IMR-90 (cell line): ENCODE measurements around the gene IZUMO4. TPM values are rescaled to one million over a fixed set of nuclear protein-coding genes. Genes with fewer than 3 reads are reported as not detected.

Experiments used
- ATAC-seq: fragments of 200-7000 bp; cut with Tn5 transposase; 2 replicates; pipeline ENCODE4 v1.9.1; 2020; ENCODE audit warnings: low read depth, mild to moderate bottlenecking, moderate library complexity
- BruUV-seq: library from RNA; stranded (reverse); fragments of 400-500 nt; replicated peaks from 2 replicates; lab custom pipeline; 2021; lab: Mats Ljungman, UMichigan
- CTCF ChIA-PET: fragments of 300-600 bp; formaldehyde crosslinking; extraction: SDS; loops from one replicate; lab custom pipeline; 2021; ENCODE audit warnings: antibody characterized with exemption; lab: Yijun Ruan, JAX
- POLR2A ChIA-PET: fragments of 300-600 bp; sonication (Branson Sonifier 250); formaldehyde crosslinking; loops from one replicate; lab custom pipeline; 2022; ENCODE audit warnings: antibody characterized with exemption; ENCODE audit not compliant: unreplicated experiment; lab: Charles Lee
- DNase-seq: peaks from one replicate; pipeline ENCODE4 v3.0.0; 2013
- H2AFZ ChIP-seq: replicated peaks from 2 replicates; pipeline ENCODE3; 2013; ENCODE audit warnings: low read length, mild to moderate bottlenecking; ENCODE audit not compliant: poor library complexity
- H2AK5ac ChIP-seq: 2 replicates; pipeline ENCODE4 v1.6.1; 2013; ENCODE audit warnings: low read depth, low read length, inconsistent platforms
- H2AK9ac ChIP-seq: replicated peaks from 2 replicates; pipeline ENCODE3; 2013; ENCODE audit warnings: mild to moderate bottlenecking, low read depth, low read length, moderate library complexity; ENCODE audit not compliant: poor library complexity
- H2BK120ac ChIP-seq: 2 replicates; pipeline ENCODE4 v1.6.1; 2013; ENCODE audit warnings: low read depth, low read length, inconsistent platforms
- H2BK15ac ChIP-seq: 3 replicates; pipeline ENCODE4 v1.6.1; 2013; ENCODE audit warnings: low read depth, low read length, inconsistent platforms
- H2BK20ac ChIP-seq: 2 replicates; pipeline ENCODE4 v1.6.1; 2013; ENCODE audit warnings: low read depth, mild to moderate bottlenecking, inconsistent platforms, low read length, moderate library complexity
- H2BK5ac ChIP-seq: 2 replicates; pipeline ENCODE4 v1.6.1; 2013; ENCODE audit warnings: mild to moderate bottlenecking, low read depth, low read length, inconsistent platforms; ENCODE audit not compliant: poor library complexity, severe bottlenecking
- H3K14ac ChIP-seq: replicated peaks from 2 replicates; pipeline ENCODE4 v1.6.1; 2013; ENCODE audit warnings: low read depth, low read length, inconsistent platforms
- H3K18ac ChIP-seq: 2 replicates; pipeline ENCODE4 v1.6.1; 2013; ENCODE audit warnings: low read depth, low read length, control low read depth
- H3K23ac ChIP-seq: 2 replicates; pipeline ENCODE4 v1.6.1; 2013; ENCODE audit warnings: low read depth, low read length, inconsistent platforms
- H3K27ac ChIP-seq: 2 replicates; pipeline ENCODE4 v1.5.1; 2013; ENCODE audit warnings: mild to moderate bottlenecking, control low read depth, low read length; ENCODE audit not compliant: insufficient read depth
- H3K27me3 ChIP-seq: 2 replicates; pipeline ENCODE4 v1.6.1; 2013; ENCODE audit warnings: low read length; ENCODE audit not compliant: control insufficient read depth, insufficient read depth
- H3K36me3 ChIP-seq: 2 replicates; pipeline ENCODE4 v1.6.1; 2013; ENCODE audit warnings: low read length, mixed read lengths; ENCODE audit not compliant: control insufficient read depth, insufficient read depth
- H3K4ac ChIP-seq: 2 replicates; pipeline ENCODE4 v1.6.1; 2013; ENCODE audit warnings: low read depth, low read length, inconsistent platforms
- H3K4me1 ChIP-seq: 2 replicates; pipeline ENCODE4 v1.6.1; 2013; ENCODE audit warnings: low read length, mixed read lengths; ENCODE audit not compliant: control insufficient read depth, insufficient read depth
- H3K4me2 ChIP-seq: 2 replicates; pipeline ENCODE4 v1.6.1; 2013; ENCODE audit warnings: low read depth, mild to moderate bottlenecking, control low read depth, low read length, moderate library complexity
- H3K4me3 ChIP-seq: 2 replicates; pipeline ENCODE4 v1.5.1; 2013; ENCODE audit warnings: low read depth, mild to moderate bottlenecking, control low read depth, low read length, moderate library complexity; ENCODE audit not compliant: insufficient read depth
- H3K56ac ChIP-seq: 2 replicates; pipeline ENCODE4 v1.6.1; 2013; ENCODE audit warnings: low read length, inconsistent platforms; ENCODE audit not compliant: insufficient read depth; ENCODE audit errors: extremely low read depth
- H3K79me1 ChIP-seq, 2 experiments: 2 replicates each; pipeline ENCODE4 v1.6.1; 2013; ENCODE audit warnings: low read length in 2 of 2, inconsistent platforms in 1 of 2, low read depth in 1 of 2
- H3K9ac ChIP-seq: 2 replicates; pipeline ENCODE4 v1.6.1; 2013; ENCODE audit warnings: low read depth, low read length, control low read depth
- H3K9me1 ChIP-seq: 2 replicates; pipeline ENCODE4 v1.6.1; 2013; ENCODE audit warnings: low read length, inconsistent platforms; ENCODE audit not compliant: insufficient read depth
- H3K9me3 ChIP-seq: 2 replicates; pipeline ENCODE4 v1.6.1; 2013; ENCODE audit warnings: low read length; ENCODE audit not compliant: control insufficient read depth, insufficient read depth
- H4K20me1 ChIP-seq: 2 replicates; pipeline ENCODE4 v1.6.1; 2013; ENCODE audit warnings: low read length, inconsistent platforms; ENCODE audit not compliant: insufficient read depth
- H4K5ac ChIP-seq: 2 replicates; pipeline ENCODE4 v1.6.1; 2013; ENCODE audit warnings: mild to moderate bottlenecking, low read depth, low read length, control low read depth
- H4K8ac ChIP-seq, 2 experiments: 2 replicates each; pipeline ENCODE4 v1.6.1; 2013; ENCODE audit warnings: low read depth in 2 of 2, low read length in 2 of 2, control low read depth in 1 of 2, inconsistent platforms in 1 of 2
- H4K91ac ChIP-seq: 2 replicates; pipeline ENCODE4 v1.6.1; 2013; ENCODE audit warnings: low read depth, low read length, inconsistent platforms; ENCODE audit not compliant: insufficient read depth
- MAFK ChIP-seq: IDR thresholded peaks from 2 replicates; pipeline ENCODE4 v1.6.1; 2012; ENCODE audit warnings: low read depth, low read length, improper control_type of control experiment
- NFE2L2 ChIP-seq: fragments of 150-350 bp; IDR thresholded peaks from 2 replicates; pipeline ENCODE4 v1.6.1; 2016; ENCODE audit warnings: low read depth, mild to moderate bottlenecking, low read length
- RCOR1 ChIP-seq: IDR thresholded peaks from 2 replicates; pipeline ENCODE4 v1.6.1; 2012; ENCODE audit warnings: mild to moderate bottlenecking, low read length, improper control_type of control experiment; ENCODE audit not compliant: insufficient replicate concordance
- RFX5 ChIP-seq: IDR thresholded peaks from 2 replicates; pipeline ENCODE4 v1.8.0; 2012; ENCODE audit warnings: low read depth, mild to moderate bottlenecking, low read length, moderate library complexity
- WGBS, 2 experiments: methylation state at CpG; one replicate each; pipeline versions ENCODE4 v1.1.5 to v1.1.7; 2013; ENCODE audit warnings: missing lambda C conversion rate in 2 of 2; ENCODE audit not compliant: insufficient read length in 1 of 2; ENCODE audit errors: extremely low coverage in 2 of 2; 5-methylcytosine and 5-hydroxymethylcytosine counted together
- dilution Hi-C: fragments of 300-500 bp; cut with HindIII; formaldehyde crosslinking; loops from one replicate; pipeline ENCODE4 v1.14.3; 2018; ENCODE audit warnings: low sequenced_read_pairs; ENCODE audit not compliant: unreplicated experiment
- in situ Hi-C: fragments of 300-500 bp; cut with MboI; formaldehyde crosslinking; loops from 3 replicates; pipeline ENCODE4 v1.14.3; 2019; ENCODE audit warnings: low sequenced_read_pairs, inconsistent platforms, mixed read lengths
- intact Hi-C: fragments of 100-400 bp; cut with micrococcal nuclease; formaldehyde crosslinking; loops from 2 replicates; pipeline ENCODE4 v1.10.0; 2022
- polyA plus RNA-seq, 3 experiments: library from polyadenylated mRNA; depleted of rRNA; stranded (reverse); fragments of >200 nt; gene quantifications; 2 replicates each; pipeline ENCODE4 v1.2.3, GENCODE V29; 2012; ENCODE audit warnings: low replicate concordance in 1 of 3
- total RNA-seq: library from RNA; depleted of rRNA; stranded (reverse); fragments of >200 nt; gene quantifications from 2 replicates; pipeline ENCODE4 v1.2.3, GENCODE V29; 2012
- TF ChIP-seq, protein P1 (sequence below): fragments of 150-350 bp; IDR thresholded peaks from 2 replicates; pipeline ENCODE4 v1.6.1; 2016; ENCODE audit warnings: low read depth, mild to moderate bottlenecking, low read length, moderate library complexity, borderline replicate concordance

Gene IZUMO4
- total and polyA plus RNA-seq, 2 of the 4 experiments (the other 2 are of a cell fraction): 0.72 to 2.8 TPM

DNA sequence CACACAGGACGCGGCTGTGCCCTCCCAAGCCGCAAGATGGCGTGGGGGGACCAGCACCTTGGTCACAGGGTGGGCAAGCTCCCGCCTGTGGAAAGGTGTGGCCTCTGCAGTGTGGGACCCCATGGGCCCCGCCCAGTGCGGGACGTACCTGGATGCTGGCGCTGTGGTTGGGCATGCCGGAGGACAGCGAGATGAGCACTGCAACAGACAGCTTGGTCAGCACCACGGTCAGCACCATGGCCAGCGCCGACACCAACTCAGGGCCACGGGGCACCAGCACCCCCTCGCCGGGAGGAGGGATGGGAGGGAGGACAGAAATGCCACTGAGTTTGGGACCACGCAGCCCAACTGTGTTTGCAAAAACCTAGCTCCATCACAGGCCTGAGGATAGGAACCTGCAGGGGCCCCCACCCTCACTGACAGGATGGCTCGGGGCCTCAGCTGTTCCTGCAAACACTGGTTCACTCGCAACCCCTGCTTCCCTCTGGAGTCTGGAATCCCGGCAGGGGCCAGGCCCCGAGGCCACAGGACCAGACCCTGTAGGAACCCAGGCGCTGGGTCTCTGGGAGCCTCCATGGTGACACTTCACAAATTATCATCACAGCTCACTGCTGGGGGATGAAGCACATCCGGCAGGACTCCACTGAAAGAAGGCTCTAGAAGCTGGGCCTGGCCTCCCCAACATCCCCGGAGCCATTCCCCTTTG is 27.1 kb downstream of the IZUMO4 start:
- no peaks in the 10 kb centered on the region for H3K9me3 ChIP-seq
- WGBS, 2 experiments: 90% methylated on average over 2 of the region's 25 CpGs; no CpG with 5 or more reads in 1 of the 2 experiments
- H2AK5ac ChIP-seq: no peak overlapping the region
- no peak overlapping the region for H2AFZ ChIP-seq
- no peak overlapping the region for H2BK5ac ChIP-seq
- ATAC-seq: peak; percentile 56
- peaks cover 7% of the 10 kb centered on the region; the same call in 1 of the 2 replicates for H3K9me1 ChIP-seq
- ChIA-PET POLR2A (no interaction called here), CTCF (no interaction called here)
- H3K36me3 ChIP-seq: peaks cover 70% of the 10 kb centered on the region
- intact Hi-C loops: no loop called here
- no peaks in the 10 kb centered on the region for H3K4me1 ChIP-seq
- no peak overlapping the region for H2AK9ac ChIP-seq
- no peak overlapping the region for H3K14ac ChIP-seq
- H2BK120ac ChIP-seq: no peak overlapping the region
- no peak overlapping the region for H4K5ac ChIP-seq
- TF ChIP-seq NFE2L2 (no peak), MAFK (no peak), RFX5 (no peak), RCOR1 (no peak)
- TF ChIP-seq, protein P1, sequence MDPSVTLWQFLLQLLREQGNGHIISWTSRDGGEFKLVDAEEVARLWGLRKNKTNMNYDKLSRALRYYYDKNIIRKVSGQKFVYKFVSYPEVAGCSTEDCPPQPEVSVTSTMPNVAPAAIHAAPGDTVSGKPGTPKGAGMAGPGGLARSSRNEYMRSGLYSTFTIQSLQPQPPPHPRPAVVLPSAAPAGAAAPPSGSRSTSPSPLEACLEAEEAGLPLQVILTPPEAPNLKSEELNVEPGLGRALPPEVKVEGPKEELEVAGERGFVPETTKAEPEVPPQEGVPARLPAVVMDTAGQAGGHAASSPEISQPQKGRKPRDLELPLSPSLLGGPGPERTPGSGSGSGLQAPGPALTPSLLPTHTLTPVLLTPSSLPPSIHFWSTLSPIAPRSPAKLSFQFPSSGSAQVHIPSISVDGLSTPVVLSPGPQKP: no peak
- H3K4ac ChIP-seq: no peak overlapping the region
- H2BK15ac ChIP-seq: no peak overlapping the region
- in situ Hi-C loops: no loop called here
- H3K27ac ChIP-seq: no peak overlapping the region
- no peak overlapping the region for H3K9ac ChIP-seq
- H3K23ac ChIP-seq: no peak overlapping the region
- no peaks in the 10 kb centered on the region for H3K27me3 ChIP-seq
- DNase-seq: no peak
- H4K8ac ChIP-seq: no peak overlapping the region
- H4K20me1 ChIP-seq: peaks cover 52% of the 10 kb centered on the region
- no peak overlapping the region for H2BK20ac ChIP-seq
- H4K91ac ChIP-seq: no peak overlapping the region
- BruUV-seq: no TSS peak
- H3K79me1 ChIP-seq: peaks cover 1 to 54% of the 10 kb centered on the region in 2 experiments; a peak in 3 of 4 replicates
- no peak overlapping the region for H3K56ac ChIP-seq
- dilution Hi-C loops: no loop called here
- H3K4me3 ChIP-seq: no peak overlapping the region
- H3K18ac ChIP-seq: no peak overlapping the region
- H3K4me2 ChIP-seq: no peak overlapping the region
